HCT116 (cell line): Measurements from ENCODE around the gene DENND6A.

Experiments used
- EZH2phosphoT487 ChIP-seq: fragments of 200-600 bp; IDR thresholded peaks from 2 replicates; pipeline ENCODE4 v1.6.1; 2018; ENCODE audit warnings: antibody characterized with exemption, borderline replicate concordance
- POLR2A ChIP-seq: IDR thresholded peaks from 2 replicates; pipeline ENCODE4 v1.7.0; 2011; ENCODE audit warnings: borderline replicate concordance; ENCODE audit not compliant: insufficient read depth, insufficient read length; ENCODE audit errors: extremely low read depth
- POLR2AphosphoS5 ChIP-seq: IDR thresholded peaks from 2 replicates; pipeline ENCODE4 v1.6.1; 2011; ENCODE audit warnings: mild to moderate bottlenecking, low read depth, low read length, moderate library complexity

DNA sequence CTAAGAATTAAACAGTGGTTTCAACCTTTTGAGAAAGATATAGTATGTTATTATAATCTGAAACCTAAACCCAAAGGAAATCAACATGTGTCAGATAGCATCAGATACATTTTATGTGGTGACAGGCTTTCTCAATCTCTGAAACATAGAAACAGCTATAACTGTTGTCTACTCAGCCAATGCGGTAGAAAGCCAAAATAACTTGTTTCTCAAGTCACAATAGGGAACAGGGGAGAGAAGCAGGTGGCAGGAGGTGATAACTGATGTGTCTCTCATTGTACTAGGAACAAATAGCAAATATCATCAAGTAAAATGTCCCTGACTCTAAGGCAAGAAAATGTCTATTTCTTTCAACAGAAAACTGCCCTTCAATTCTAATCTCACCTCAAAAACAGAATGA lies 38.6 kb downstream of the DENND6A start:
- TF ChIP-seq EZH2phosphoT487: no peak
- no peak for TF ChIP-seq POLR2A
- no peak for TF ChIP-seq POLR2AphosphoS5
